ENCODE data around the gene DCAF8L2. TPM values are rescaled to one million over a fixed set of nuclear protein-coding genes. Genes with fewer than 3 reads are reported as not detected.
"Not testable (repeated sequence)": the region's sequence is repeated elsewhere in the genome, so short reads cannot be mapped to it uniquely, and the experiment has no call there.

DCAF8L2 gene
- not detected for total RNA-seq

GRCh38 chrX:27590044-27590443 lies at the start of gene DCAF8L2:
Gene DCAF8L2, plus strand, starts transcription at chrX:27590344. Its CDS starts 156,552 bp downstream, at chrX:27746896.
- Histone ChIP-seq H3K27me3 (peaks cover 0 to 7% of the 10 kb centered on the region in 2 donors), H3K9me3 (no peaks in the 10 kb centered on the region), H3K4me1 (no peaks in the 10 kb centered on the region), H3K4me3 (no peak within 1 kb of the TSS), H3K27ac (no peak within 1 kb of the TSS), H3K36me3 (no peaks in the 10 kb centered on the region)
- TF ChIP-seq POLR2AphosphoS5 (IDR thresholded peaks at IDR 0.05) (no peak), POLR2A (IDR thresholded peaks at IDR 0.05) (no peak), CTCF (IDR thresholded peaks at IDR 0.05) (no peak)
- intact Hi-C loops (cut with DNase I; ENCODE audit: low total_unique reads): no loop called here
- no peak for DNase-seq (ENCODE audit: low spot score in 2 of 2)

GRCh38 chrX:27541161-27541560 lies 49.0 kb upstream of the DCAF8L2 start:
- H3K4me1 ChIP-seq; intact Hi-C loops (cut with DNase I; ENCODE audit: low total_unique reads); DNase-seq (ENCODE audit: low spot score in 2 of 2); H3K9me3 ChIP-seq; H3K36me3 ChIP-seq; H3K4me3 ChIP-seq; H3K27me3 ChIP-seq; H3K27ac ChIP-seq: not testable (repeated sequence)

- intact Hi-C loops (cut with DNase I; ENCODE audit: low total_unique reads): no loop called here
- no peak for TF ChIP-seq POLR2AphosphoS5 (IDR thresholded peaks at IDR 0.05)
- TF ChIP-seq CTCF (IDR thresholded peaks at IDR 0.05): no peak
- no peak for TF ChIP-seq POLR2A (IDR thresholded peaks at IDR 0.05)
Observed at GRCh38 chrX:27548624-27549023, 41.5 kb upstream of the DCAF8L2 start.

GRCh38 chrX:27549688-27550087 lies 40.5 kb upstream of the DCAF8L2 start:
- Histone ChIP-seq H3K27ac (no peak overlapping the region), H3K36me3 (no peaks in the 10 kb centered on the region), H3K9me3 (no peaks in the 10 kb centered on the region), H3K4me1 (no peaks in the 10 kb centered on the region), H3K27me3 (peaks cover 0 to 2% of the 10 kb centered on the region in 2 donors), H3K4me3 (no peak overlapping the region)
- no peak for DNase-seq (ENCODE audit: low spot score in 2 of 2)
- intact Hi-C loops (cut with DNase I; ENCODE audit: low total_unique reads): no loop called here
- TF ChIP-seq POLR2A (IDR thresholded peaks at IDR 0.05) (no peak), CTCF (IDR thresholded peaks at IDR 0.05) (no peak), POLR2AphosphoS5 (IDR thresholded peaks at IDR 0.05) (no peak)

More at GRCh38 chrX:27548624-27549023, 41.5 kb upstream of the DCAF8L2 start:
- H3K27ac ChIP-seq: no peak overlapping the region
- no peaks in the 10 kb centered on the region for H3K9me3 ChIP-seq
- H3K27me3 ChIP-seq: no peaks in the 10 kb centered on the region
- DNase-seq (ENCODE audit: low spot score in 2 of 2): no peak
- no peaks in the 10 kb centered on the region for H3K36me3 ChIP-seq
- no peak overlapping the region for H3K4me3 ChIP-seq
- no peaks in the 10 kb centered on the region for H3K4me1 ChIP-seq

GRCh38 chrX:27555514-27555913 lies 34.6 kb upstream of the DCAF8L2 start:
- H3K4me3 ChIP-seq: no peak overlapping the region
- intact Hi-C loops (cut with DNase I; ENCODE audit: low total_unique reads): no loop called here

More at GRCh38 chrX:27555514-27555913, 34.6 kb upstream of the DCAF8L2 start:
- Histone ChIP-seq H3K9me3 (no peaks in the 10 kb centered on the region), H3K4me1 (no peaks in the 10 kb centered on the region), H3K27ac (no peak overlapping the region), H3K36me3 (no peaks in the 10 kb centered on the region), H3K27me3 (peaks cover 0 to 15% of the 10 kb centered on the region in 2 donors)
- DNase-seq (ENCODE audit: low spot score in 2 of 2): no peak
- TF ChIP-seq CTCF (IDR thresholded peaks at IDR 0.05) (no peak), POLR2A (IDR thresholded peaks at IDR 0.05) (no peak), POLR2AphosphoS5 (IDR thresholded peaks at IDR 0.05) (no peak)
